Colonic mucosa (tissue), 4 donors: ENCODE results near the gene MPND. TPM values are rescaled to one million over a fixed set of nuclear protein-coding genes. Genes with fewer than 3 reads are reported as not detected.
A peak's percentile ranks its signal among the peaks of the same experiment; 100 is the strongest.

Experiments used
- DNase-seq: peaks from one replicate; pipeline ENCODE4 v3.0.0-alpha.2; 2020
- H3K27ac ChIP-seq: fragments of 200-600 bp; one replicate; pipeline ENCODE4 v1.8.0; 2021
- H3K27me3 ChIP-seq: fragments of 200-600 bp; one replicate; pipeline ENCODE4 v1.8.0; 2021
- H3K36me3 ChIP-seq: fragments of 200-600 bp; one replicate; pipeline ENCODE4 v1.8.0; 2021
- H3K4me1 ChIP-seq: fragments of 200-600 bp; one replicate; pipeline ENCODE4 v1.8.0; 2021; ENCODE audit warnings: mild to moderate bottlenecking
- H3K4me3 ChIP-seq: fragments of 200-600 bp; one replicate; pipeline ENCODE4 v1.8.0; 2021
- H3K9ac ChIP-seq, 2 donors: one replicate each; pipeline ENCODE4 v1.7.0; 2013; ENCODE audit warnings: control low read depth in 2 of 2, low read depth in 2 of 2, low read length in 2 of 2
- H3K9me3 ChIP-seq: fragments of 200-600 bp; one replicate; pipeline ENCODE4 v1.8.0; 2021
- CTCF ChIP-seq: fragments of 200-600 bp; IDR thresholded peaks from one replicate; pipeline ENCODE4 v1.8.0; 2022; ENCODE audit warnings: antibody characterized with exemption, mild to moderate bottlenecking
- intact Hi-C: fragments of 100-400 bp; cut with DNase I; formaldehyde crosslinking; loops from one replicate; pipeline ENCODE4 v1.14.1; 2022
- total RNA-seq, 2 donors: library from RNA; stranded (reverse); fragmentation: NEBNext Ultra II Directional in 1 of 2; extraction: Animal tissue kit (Norgen Biotek cat#: 25700) in 1 of 2; gene quantifications; one replicate each; pipeline ENCODE4 v1.2.1, GENCODE V29; 2021
- donor health status: healthy.
- donor health status: DM: no; HTN: no; CAD: no.
- donor health status: DM: no; HTN: no; CAD: no.

Gene MPND
- total RNA-seq, 2 donors from 2014 or later = 38.0 to 63.2 TPM

- TF ChIP-seq CTCF = no peak
- Histone ChIP-seq H3K27ac (peak overlapping the region; percentile 50), H3K36me3 (no peaks in the 10 kb centered on the region), H3K4me3 (no peak overlapping the region), H3K4me1 (peaks cover 46% of the 10 kb centered on the region), H3K9me3 (no peaks in the 10 kb centered on the region), H3K9ac (peak overlapping the region; percentile 64 to 73), H3K27me3 (no peaks in the 10 kb centered on the region)
- intact Hi-C loops = no loop called here
- DNase-seq = no peak
Measured at GRCh38 chr19:4373601-4374497, 30.5 kb downstream of the MPND start.

- no peaks in the 10 kb centered on the region for H3K27me3 ChIP-seq
- H3K9me3 ChIP-seq = no peaks in the 10 kb centered on the region
- peaks cover 46% of the 10 kb centered on the region for H3K4me1 ChIP-seq
- H3K36me3 ChIP-seq = no peaks in the 10 kb centered on the region
- H3K9ac ChIP-seq = peak overlapping the region; percentile 64 to 73
- H3K4me3 ChIP-seq = no peak overlapping the region
- intact Hi-C loops = no loop called here
- H3K27ac ChIP-seq = peak overlapping the region; percentile 50
- no peak for TF ChIP-seq CTCF
- peak; percentile 74 for DNase-seq
Measured at GRCh38 chr19:4374498-4375163, 31.3 kb downstream of the MPND start.

GRCh38 chr19:4375164-4376027, 32.0 kb downstream of the MPND start:
- H3K4me3 ChIP-seq = no peak overlapping the region
- peak; percentile 14 for TF ChIP-seq CTCF
- no peaks in the 10 kb centered on the region for H3K27me3 ChIP-seq
- peak; percentile 80 for DNase-seq
- no peaks in the 10 kb centered on the region for H3K9me3 ChIP-seq
- H3K9ac ChIP-seq = peak overlapping the region; percentile 64 to 73
- H3K27ac ChIP-seq = peak overlapping the region; percentile 50
- H3K4me1 ChIP-seq = peaks cover 42% of the 10 kb centered on the region
- no peaks in the 10 kb centered on the region for H3K36me3 ChIP-seq
- intact Hi-C loops = no loop called here

- H3K4me1 ChIP-seq = peaks cover 39% of the 10 kb centered on the region
- H3K4me3 ChIP-seq = no peak overlapping the region
- H3K9ac ChIP-seq = peak overlapping the region; percentile 18 to 73
- TF ChIP-seq CTCF = no peak
- H3K27ac ChIP-seq = peak overlapping the region; percentile 50
- H3K9me3 ChIP-seq = no peaks in the 10 kb centered on the region
- DNase-seq = no peak
- H3K36me3 ChIP-seq = no peaks in the 10 kb centered on the region
- no peaks in the 10 kb centered on the region for H3K27me3 ChIP-seq
- intact Hi-C loops = no loop called here
Measured at GRCh38 chr19:4376028-4376670, 32.8 kb downstream of the MPND start.

- Histone ChIP-seq H3K27me3 (no peaks in the 10 kb centered on the region), H3K9ac (no peak overlapping the region), H3K27ac (no peak overlapping the region), H3K4me1 (peaks cover 39% of the 10 kb centered on the region), H3K4me3 (no peak overlapping the region), H3K36me3 (no peaks in the 10 kb centered on the region), H3K9me3 (no peaks in the 10 kb centered on the region)
- TF ChIP-seq CTCF = no peak
- intact Hi-C loops = no loop called here
- no peak for DNase-seq
Measured at GRCh38 chr19:4376671-4376990, 33.3 kb downstream of the MPND start.
